ENCODE results near the gene HSD17B2.

Gene HSD17B2

DNA sequence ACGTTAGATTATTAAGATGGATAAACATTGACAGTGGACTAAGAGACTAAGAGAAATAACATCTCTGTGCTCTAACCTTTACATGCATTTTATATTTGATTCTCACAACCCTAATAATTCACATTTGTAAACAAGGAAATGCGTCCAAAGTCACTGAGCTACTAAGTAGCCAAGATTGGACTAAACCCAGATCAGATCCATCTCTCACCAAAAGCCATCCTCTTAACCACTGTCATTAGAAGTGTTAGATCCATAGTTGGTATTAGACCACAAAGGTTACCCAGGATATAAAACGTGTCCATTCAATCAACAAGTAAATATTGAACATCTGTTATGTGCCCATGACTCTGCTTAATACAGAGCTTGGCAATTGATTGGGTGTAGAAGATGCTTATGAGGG, 5.2 kb downstream of the HSD17B2 start:
- Histone ChIP-seq H2AK5ac (ENCODE audit: low read length) (no peak overlapping the region), H3K36me3 (ENCODE audit: control insufficient read depth, insufficient read depth, low read length) (no peaks in the 10 kb centered on the region), H4K8ac (ENCODE audit: low read depth, low read length) (no peak overlapping the region), H2BK5ac (ENCODE audit: low read length) (no peak overlapping the region), H3K9ac (ENCODE audit: low read length) (no peak overlapping the region), H3K4ac (ENCODE audit: low read depth, low read length) (no peak overlapping the region), H3K56ac (ENCODE audit: low read length) (no peak overlapping the region), H3K27me3 (ENCODE audit: insufficient read depth, low read length, poor library complexity) (no peaks in the 10 kb centered on the region), H3K79me1 (ENCODE audit: low read length) (no peaks in the 10 kb centered on the region), H3K4me1 (ENCODE audit: control insufficient read depth, low read depth, low read length) (no peaks in the 10 kb centered on the region), H2BK15ac (replicated peaks; ENCODE audit: low read depth) (no peak overlapping the region), H4K5ac (ENCODE audit: low read length) (no peak overlapping the region), H3K79me2 (ENCODE audit: control insufficient read depth, insufficient read depth, low read length) (no peaks in the 10 kb centered on the region), H3K23ac (ENCODE audit: low read length) (no peak overlapping the region), H3K4me2 (ENCODE audit: low read length) (no peak overlapping the region), H3K4me3 (ENCODE audit: low read length) (no peak overlapping the region), H2BK120ac (ENCODE audit: low read depth, low read length) (no peak overlapping the region), H3K27ac (ENCODE audit: low read depth, low read length) (no peak overlapping the region), H3K18ac (ENCODE audit: low read length) (no peak overlapping the region)
- no peak for DNase-seq
- no CpG with 5 or more reads among the region's 3 CpGs for WGBS (ENCODE audit: extremely low coverage, insufficient coverage, low lambda C conversion rate)

DNA sequence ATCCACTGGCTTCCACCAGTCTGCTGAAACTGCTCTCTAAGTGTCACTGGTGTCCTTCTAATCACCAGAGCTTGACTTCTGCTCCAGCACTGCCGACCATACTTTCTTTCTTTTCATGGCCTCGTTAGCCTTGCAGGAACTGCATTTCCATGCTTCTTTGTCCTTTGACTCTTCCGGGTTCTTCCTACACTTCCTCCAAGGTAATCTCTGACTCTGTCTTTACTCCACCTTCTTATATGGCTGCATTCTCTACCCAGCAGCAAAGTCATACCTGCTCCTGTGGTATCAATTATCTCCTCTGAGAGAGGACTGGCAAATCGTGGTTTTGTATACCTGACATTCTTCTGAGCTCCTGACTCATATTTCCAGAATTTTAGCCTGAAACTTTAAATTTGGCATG, 6.5 kb downstream of the HSD17B2 start:
- Histone ChIP-seq H2BK120ac (ENCODE audit: low read depth, low read length) (no peak overlapping the region), H3K56ac (ENCODE audit: low read length) (no peak overlapping the region), H2BK15ac (replicated peaks; ENCODE audit: low read depth) (no peak overlapping the region), H3K79me2 (ENCODE audit: control insufficient read depth, insufficient read depth, low read length) (no peaks in the 10 kb centered on the region), H3K36me3 (ENCODE audit: control insufficient read depth, insufficient read depth, low read length) (no peaks in the 10 kb centered on the region), H3K4me1 (ENCODE audit: control insufficient read depth, low read depth, low read length) (no peaks in the 10 kb centered on the region), H3K4me2 (ENCODE audit: low read length) (no peak overlapping the region), H3K4me3 (ENCODE audit: low read length) (no peak overlapping the region), H3K23ac (ENCODE audit: low read length) (no peak overlapping the region), H3K79me1 (ENCODE audit: low read length) (no peaks in the 10 kb centered on the region), H3K27me3 (ENCODE audit: insufficient read depth, low read length, poor library complexity) (no peaks in the 10 kb centered on the region), H4K5ac (ENCODE audit: low read length) (no peak overlapping the region), H3K27ac (ENCODE audit: low read depth, low read length) (no peak overlapping the region), H2AK5ac (ENCODE audit: low read length) (no peak overlapping the region), H4K8ac (ENCODE audit: low read depth, low read length) (no peak overlapping the region), H2BK5ac (ENCODE audit: low read length) (no peak overlapping the region), H3K9ac (ENCODE audit: low read length) (no peak overlapping the region), H3K18ac (ENCODE audit: low read length) (no peak overlapping the region), H3K4ac (ENCODE audit: low read depth, low read length) (no peak overlapping the region)
- no peak for DNase-seq
- no CpG with 5 or more reads among the region's 4 CpGs for WGBS (ENCODE audit: extremely low coverage, insufficient coverage, low lambda C conversion rate)

DNA sequence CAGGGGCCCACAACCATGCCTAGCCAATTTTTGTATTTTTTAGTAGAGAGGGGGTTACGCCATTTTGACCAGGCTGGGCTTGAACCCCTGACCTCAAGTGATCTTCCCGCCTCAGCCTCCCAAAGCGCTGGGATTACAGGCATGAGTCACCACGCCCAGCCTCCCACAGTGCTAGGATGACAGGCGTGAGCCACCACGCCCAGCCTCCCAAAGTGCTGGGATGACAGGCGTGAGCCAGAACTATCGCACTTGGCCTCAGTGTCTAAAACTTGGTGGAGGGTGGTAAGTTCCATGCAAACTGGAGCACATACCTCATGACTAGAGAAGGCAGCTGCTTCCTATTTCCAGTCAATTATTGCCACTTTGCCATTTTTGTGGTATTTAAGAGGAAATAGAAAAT, 7.1 kb downstream of the HSD17B2 start:
- no peak overlapping the region for H3K27ac ChIP-seq (ENCODE audit: low read depth, low read length)
- no peaks in the 10 kb centered on the region for H3K27me3 ChIP-seq (ENCODE audit: insufficient read depth, low read length, poor library complexity)
- H4K8ac ChIP-seq (ENCODE audit: low read depth, low read length), result no peak overlapping the region
- no peak overlapping the region for H3K23ac ChIP-seq (ENCODE audit: low read length)
- no CpG with 5 or more reads among the region's 8 CpGs for WGBS (ENCODE audit: extremely low coverage, insufficient coverage, low lambda C conversion rate)
- no peak overlapping the region for H2BK120ac ChIP-seq (ENCODE audit: low read depth, low read length)
- H3K4me3 ChIP-seq (ENCODE audit: low read length), result no peak overlapping the region
- no peaks in the 10 kb centered on the region for H3K79me1 ChIP-seq (ENCODE audit: low read length)
- H3K36me3 ChIP-seq (ENCODE audit: control insufficient read depth, insufficient read depth, low read length), result no peaks in the 10 kb centered on the region
- no peaks in the 10 kb centered on the region for H3K4me1 ChIP-seq (ENCODE audit: control insufficient read depth, low read depth, low read length)
- no peaks in the 10 kb centered on the region for H3K79me2 ChIP-seq (ENCODE audit: control insufficient read depth, insufficient read depth, low read length)
- no peak overlapping the region for H3K4me2 ChIP-seq (ENCODE audit: low read length)
- no peak overlapping the region for H3K4ac ChIP-seq (ENCODE audit: low read depth, low read length)
- H4K5ac ChIP-seq (ENCODE audit: low read length), result no peak overlapping the region
- no peak overlapping the region for H3K9ac ChIP-seq (ENCODE audit: low read length)
- H2BK15ac ChIP-seq (replicated peaks; ENCODE audit: low read depth), result no peak overlapping the region
- H3K18ac ChIP-seq (ENCODE audit: low read length), result no peak overlapping the region
- DNase-seq, result no peak
- no peak overlapping the region for H2BK5ac ChIP-seq (ENCODE audit: low read length)
- H3K56ac ChIP-seq (ENCODE audit: low read length), result no peak overlapping the region
- H2AK5ac ChIP-seq (ENCODE audit: low read length), result no peak overlapping the region

DNA sequence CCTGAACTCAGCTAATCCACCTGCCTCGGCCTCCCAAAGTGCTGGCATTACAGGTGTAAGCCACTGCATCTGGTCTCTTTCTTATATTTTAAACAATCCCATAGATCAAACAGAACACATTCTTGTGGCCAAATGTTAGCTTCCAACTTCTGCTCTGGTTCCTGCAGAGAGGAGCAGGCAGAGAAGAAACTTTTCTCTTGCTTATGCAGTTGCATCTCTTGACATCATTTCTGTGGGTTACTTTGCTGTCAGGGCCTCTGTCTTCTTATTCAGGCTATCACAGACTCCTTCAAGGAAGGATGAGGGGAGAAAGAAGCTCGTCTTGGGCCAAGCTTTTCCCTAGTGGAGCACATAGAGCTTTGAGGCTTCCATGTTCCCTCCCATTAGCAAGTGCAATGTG, 7.8 kb downstream of the HSD17B2 start:
- no peak overlapping the region for H3K23ac ChIP-seq (ENCODE audit: low read length)
- H3K4me3 ChIP-seq (ENCODE audit: low read length), result no peak overlapping the region
- H3K9ac ChIP-seq (ENCODE audit: low read length), result no peak overlapping the region
- no peak overlapping the region for H4K8ac ChIP-seq (ENCODE audit: low read depth, low read length)
- no peak overlapping the region for H3K4ac ChIP-seq (ENCODE audit: low read depth, low read length)
- whole genome bisulfite sequencing (ENCODE audit: extremely low coverage, insufficient coverage, low lambda C conversion rate), result no CpG with 5 or more reads among the region's 2 CpGs
- no peaks in the 10 kb centered on the region for H3K4me1 ChIP-seq (ENCODE audit: control insufficient read depth, low read depth, low read length)
- no peak overlapping the region for H3K56ac ChIP-seq (ENCODE audit: low read length)
- no peak for DNase-seq
- H3K79me2 ChIP-seq (ENCODE audit: control insufficient read depth, insufficient read depth, low read length), result no peaks in the 10 kb centered on the region
- no peaks in the 10 kb centered on the region for H3K27me3 ChIP-seq (ENCODE audit: insufficient read depth, low read length, poor library complexity)
- no peaks in the 10 kb centered on the region for H3K79me1 ChIP-seq (ENCODE audit: low read length)
- no peak overlapping the region for H3K4me2 ChIP-seq (ENCODE audit: low read length)
- no peak overlapping the region for H4K5ac ChIP-seq (ENCODE audit: low read length)
- H2AK5ac ChIP-seq (ENCODE audit: low read length), result no peak overlapping the region
- H2BK15ac ChIP-seq (replicated peaks; ENCODE audit: low read depth), result no peak overlapping the region
- H2BK120ac ChIP-seq (ENCODE audit: low read depth, low read length), result no peak overlapping the region
- H3K27ac ChIP-seq (ENCODE audit: low read depth, low read length), result no peak overlapping the region
- H3K18ac ChIP-seq (ENCODE audit: low read length), result no peak overlapping the region
- H2BK5ac ChIP-seq (ENCODE audit: low read length), result no peak overlapping the region
- H3K36me3 ChIP-seq (ENCODE audit: control insufficient read depth, insufficient read depth, low read length), result no peaks in the 10 kb centered on the region

DNA sequence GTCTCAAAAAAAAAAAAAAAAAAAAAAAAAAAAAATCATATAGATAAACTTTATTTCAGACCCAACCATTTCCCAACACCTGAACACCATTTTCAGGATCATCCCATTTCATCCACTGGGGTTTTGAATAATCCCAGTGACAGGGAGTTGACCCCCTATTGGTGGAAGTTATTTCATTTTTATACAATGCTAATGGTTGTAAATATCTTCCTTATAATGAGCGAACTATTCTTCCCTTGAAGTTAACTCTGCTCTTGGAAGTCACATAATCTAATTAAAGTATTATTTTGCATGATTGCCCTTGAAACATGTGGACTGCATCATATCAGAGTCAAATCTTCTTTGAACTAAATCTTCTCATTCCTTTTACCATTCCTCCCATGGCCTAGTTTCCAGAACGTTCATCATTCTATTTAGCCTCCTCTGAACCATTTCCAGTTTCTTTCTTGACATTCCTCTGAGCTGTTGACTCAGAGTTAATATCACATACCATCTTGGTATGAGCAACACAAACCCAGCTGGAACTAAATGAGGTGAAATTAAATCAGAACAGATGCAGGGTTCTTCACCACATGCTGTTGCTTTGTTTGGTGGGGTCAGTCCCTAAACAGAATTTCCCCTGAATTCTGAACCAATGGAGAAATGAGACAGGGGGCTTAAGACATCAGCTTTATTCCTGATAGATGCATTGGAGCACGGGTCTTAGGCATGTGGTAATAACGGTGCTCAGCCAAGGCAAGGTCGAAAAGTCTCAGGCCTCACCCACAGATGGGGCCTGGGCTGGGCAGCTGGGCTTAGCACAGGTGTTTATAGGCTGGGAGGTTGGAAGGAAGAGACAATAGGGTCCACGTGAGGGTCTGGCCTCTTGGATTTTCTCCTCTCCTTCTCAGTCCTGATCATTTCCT, 8.9 kb downstream of the HSD17B2 start:
- Histone ChIP-seq H3K56ac (ENCODE audit: low read length) (no peak overlapping the region), H3K4me1 (ENCODE audit: control insufficient read depth, low read depth, low read length) (no peaks in the 10 kb centered on the region), H3K18ac (ENCODE audit: low read length) (no peak overlapping the region), H3K4me2 (ENCODE audit: low read length) (no peak overlapping the region), H3K79me2 (ENCODE audit: control insufficient read depth, insufficient read depth, low read length) (no peaks in the 10 kb centered on the region), H2BK15ac (replicated peaks; ENCODE audit: low read depth) (no peak overlapping the region), H3K9ac (ENCODE audit: low read length) (no peak overlapping the region), H2AK5ac (ENCODE audit: low read length) (no peak overlapping the region), H3K27ac (ENCODE audit: low read depth, low read length) (no peak overlapping the region), H4K5ac (ENCODE audit: low read length) (no peak overlapping the region), H4K8ac (ENCODE audit: low read depth, low read length) (no peak overlapping the region), H3K27me3 (ENCODE audit: insufficient read depth, low read length, poor library complexity) (no peaks in the 10 kb centered on the region), H3K36me3 (ENCODE audit: control insufficient read depth, insufficient read depth, low read length) (no peaks in the 10 kb centered on the region), H2BK5ac (ENCODE audit: low read length) (no peak overlapping the region), H3K79me1 (ENCODE audit: low read length) (no peaks in the 10 kb centered on the region), H3K4me3 (ENCODE audit: low read length) (no peak overlapping the region), H3K4ac (ENCODE audit: low read depth, low read length) (no peak overlapping the region), H2BK120ac (ENCODE audit: low read depth, low read length) (no peak overlapping the region), H3K23ac (ENCODE audit: low read length) (no peak overlapping the region)
- DNase-seq, result no peak
- no CpG with 5 or more reads among the region's 6 CpGs for WGBS (ENCODE audit: extremely low coverage, insufficient coverage, low lambda C conversion rate)

DNA sequence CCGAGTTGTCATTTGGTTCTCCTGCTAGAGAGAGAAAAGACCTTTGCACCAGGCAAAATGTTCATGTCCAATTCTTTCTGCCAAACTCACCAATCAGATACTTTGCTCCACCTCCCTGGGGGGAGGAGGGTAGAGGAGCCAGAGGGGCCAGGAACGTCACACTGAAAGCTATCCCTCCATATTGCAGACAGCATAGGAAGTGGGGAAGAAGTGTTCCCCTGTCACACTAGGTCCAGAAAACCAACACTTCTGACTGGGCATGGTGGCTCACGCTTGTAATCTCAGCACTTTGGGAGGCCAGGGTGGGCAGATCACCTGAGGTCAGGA, 9.5 kb downstream of the HSD17B2 start:
- Histone ChIP-seq H3K79me1 (ENCODE audit: low read length) (no peaks in the 10 kb centered on the region), H2BK5ac (ENCODE audit: low read length) (no peak overlapping the region), H4K5ac (ENCODE audit: low read length) (no peak overlapping the region), H3K9ac (ENCODE audit: low read length) (no peak overlapping the region), H3K4me1 (ENCODE audit: control insufficient read depth, low read depth, low read length) (no peaks in the 10 kb centered on the region), H2AK5ac (ENCODE audit: low read length) (no peak overlapping the region), H3K4me3 (ENCODE audit: low read length) (no peak overlapping the region), H3K23ac (ENCODE audit: low read length) (no peak overlapping the region), H3K79me2 (ENCODE audit: control insufficient read depth, insufficient read depth, low read length) (no peaks in the 10 kb centered on the region), H3K56ac (ENCODE audit: low read length) (no peak overlapping the region), H3K4ac (ENCODE audit: low read depth, low read length) (no peak overlapping the region), H4K8ac (ENCODE audit: low read depth, low read length) (no peak overlapping the region), H3K4me2 (ENCODE audit: low read length) (no peak overlapping the region), H2BK15ac (replicated peaks; ENCODE audit: low read depth) (no peak overlapping the region), H3K36me3 (ENCODE audit: control insufficient read depth, insufficient read depth, low read length) (no peaks in the 10 kb centered on the region), H3K27ac (ENCODE audit: low read depth, low read length) (no peak overlapping the region), H3K18ac (ENCODE audit: low read length) (no peak overlapping the region), H2BK120ac (ENCODE audit: low read depth, low read length) (no peak overlapping the region), H3K27me3 (ENCODE audit: insufficient read depth, low read length, poor library complexity) (no peaks in the 10 kb centered on the region)
- DNase-seq, result no peak
- no CpG with 5 or more reads among the region's 3 CpGs for WGBS (ENCODE audit: extremely low coverage, insufficient coverage, low lambda C conversion rate)
